Measurements from ENCODE around the gene JAM3. TPM values are rescaled to one million over a fixed set of nuclear protein-coding genes. Genes with fewer than 3 reads are reported as not detected.

Gene JAM3
- total RNA-seq, 2 experiments from 2014 or later, result 13.5 to 15.3 TPM

DNA sequence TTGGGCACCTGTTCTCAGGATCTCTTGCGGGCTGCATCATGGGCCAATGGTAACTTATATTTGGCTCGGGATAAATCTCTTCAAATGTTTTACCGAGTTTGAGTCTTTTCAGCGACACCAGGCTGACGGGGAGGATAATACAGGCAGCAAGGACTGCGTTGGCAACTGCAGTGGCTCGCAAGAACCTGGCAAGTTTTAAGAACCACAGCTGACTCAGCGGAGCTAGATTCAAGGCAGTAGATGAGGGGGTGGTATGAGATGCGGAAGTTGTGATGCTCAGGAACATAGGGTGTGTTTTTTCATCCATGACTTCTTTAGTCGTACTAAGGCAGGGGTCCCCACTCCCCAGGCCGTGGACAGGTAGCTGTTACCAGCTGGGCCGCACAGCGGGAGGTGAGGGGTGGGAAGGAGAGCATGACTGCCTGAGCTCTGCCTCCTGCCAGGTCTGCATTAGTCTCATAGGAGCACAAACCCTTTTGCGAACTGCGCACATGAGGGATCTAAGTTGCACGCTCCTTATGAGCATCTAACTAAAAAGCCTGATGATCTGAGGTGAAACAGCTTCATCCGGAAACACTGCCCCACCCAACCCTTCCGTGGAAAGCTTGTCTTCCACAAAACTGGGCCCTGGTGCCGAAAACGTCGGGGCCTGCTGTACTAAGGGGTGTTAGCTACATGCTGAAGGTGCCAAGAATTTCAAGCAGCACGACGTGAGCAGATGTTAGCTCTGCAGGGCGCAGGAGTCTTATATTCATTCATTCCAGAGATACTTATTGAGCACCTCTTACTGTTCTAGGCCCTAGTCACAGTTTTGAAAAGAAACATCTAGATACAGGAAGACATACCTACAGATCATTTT lies 6.4 kb upstream of the JAM3 start:
- no peak for ATAC-seq (ENCODE audit: poor library complexity)
- no peaks in the 10 kb centered on the region for H3K9me3 ChIP-seq (ENCODE audit: control insufficient read depth in 1 of 2, insufficient read depth in 1 of 2, low read length in 2 of 2)

DNA sequence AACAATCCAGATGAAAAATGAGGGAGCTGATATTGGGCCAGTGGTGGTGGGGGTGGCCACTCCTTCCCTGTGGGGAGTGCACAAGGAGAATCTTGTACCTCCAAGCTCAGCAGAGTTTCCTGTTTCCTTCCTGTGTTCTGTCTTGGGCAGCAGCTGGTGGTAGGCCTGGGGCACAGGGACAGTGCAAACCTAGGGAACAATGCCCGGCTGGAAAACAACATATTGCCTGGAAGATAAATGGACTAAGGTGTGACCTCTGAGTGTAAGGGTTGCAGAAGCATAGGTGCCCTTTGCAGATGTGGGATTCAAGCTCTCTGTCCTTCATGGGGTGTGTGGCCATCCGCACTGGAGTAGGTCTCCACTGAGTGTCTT lies 5.8 kb upstream of the JAM3 start:
- H3K27me3 Mint-ChIP-seq, result peaks cover 39% of the 10 kb centered on the region
- no peak for ATAC-seq (ENCODE audit: poor library complexity)

More for the DNA sequence above, 6.4 kb upstream of the JAM3 start:
- DNase-seq, result no peak
- Histone ChIP-seq H3K27ac (ENCODE audit: low read depth in 1 of 2, low read length in 2 of 2) (no peak overlapping the region), H3K36me3 (ENCODE audit: insufficient read depth, low read length) (no peaks in the 10 kb centered on the region), H3K4me3 (ENCODE audit: low read length) (no peak overlapping the region), H3K4me1 (ENCODE audit: insufficient read depth, low read length) (peaks cover 8% of the 10 kb centered on the region), H3K27me3 (ENCODE audit: control insufficient read depth in 1 of 2, insufficient read depth in 2 of 2, low read length in 2 of 2) (peaks cover 11 to 22% of the 10 kb centered on the region in 2 experiments)
- ChIA-PET CTCF (interaction anchor here (1.0 kb wide), 1 partner anchor 12 kb away, joined by 4 read pairs; no protein-coding TSS in a partner anchor), POLR2A (no interaction called here)
- TF ChIP-seq, protein P1, sequence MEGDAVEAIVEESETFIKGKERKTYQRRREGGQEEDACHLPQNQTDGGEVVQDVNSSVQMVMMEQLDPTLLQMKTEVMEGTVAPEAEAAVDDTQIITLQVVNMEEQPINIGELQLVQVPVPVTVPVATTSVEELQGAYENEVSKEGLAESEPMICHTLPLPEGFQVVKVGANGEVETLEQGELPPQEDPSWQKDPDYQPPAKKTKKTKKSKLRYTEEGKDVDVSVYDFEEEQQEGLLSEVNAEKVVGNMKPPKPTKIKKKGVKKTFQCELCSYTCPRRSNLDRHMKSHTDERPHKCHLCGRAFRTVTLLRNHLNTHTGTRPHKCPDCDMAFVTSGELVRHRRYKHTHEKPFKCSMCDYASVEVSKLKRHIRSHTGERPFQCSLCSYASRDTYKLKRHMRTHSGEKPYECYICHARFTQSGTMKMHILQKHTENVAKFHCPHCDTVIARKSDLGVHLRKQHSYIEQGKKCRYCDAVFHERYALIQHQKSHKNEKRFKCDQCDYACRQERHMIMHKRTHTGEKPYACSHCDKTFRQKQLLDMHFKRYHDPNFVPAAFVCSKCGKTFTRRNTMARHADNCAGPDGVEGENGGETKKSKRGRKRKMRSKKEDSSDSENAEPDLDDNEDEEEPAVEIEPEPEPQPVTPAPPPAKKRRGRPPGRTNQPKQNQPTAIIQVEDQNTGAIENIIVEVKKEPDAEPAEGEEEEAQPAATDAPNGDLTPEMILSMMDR (IDR thresholded peaks at IDR 0.05), result no peak
- Mint-ChIP-seq H3K27me3 (peaks cover 45% of the 10 kb centered on the region), H3K36me3 (ENCODE audit: low read depth) (no peaks in the 10 kb centered on the region), H3K4me1 (ENCODE audit: low read depth) (peaks cover 8% of the 10 kb centered on the region), H3K4me3 (no peak overlapping the region), H3K27ac (no peak overlapping the region), H3K9me3 (no peaks in the 10 kb centered on the region)
- intact Hi-C loops (cut with DNase I, micrococcal nuclease), result loop anchor here in 1 of 2 experiments (10.0 kb wide), 1 partner anchor 192 kb away; the partner anchor contains the start of genes ACAD8 and THYN1

DNA sequence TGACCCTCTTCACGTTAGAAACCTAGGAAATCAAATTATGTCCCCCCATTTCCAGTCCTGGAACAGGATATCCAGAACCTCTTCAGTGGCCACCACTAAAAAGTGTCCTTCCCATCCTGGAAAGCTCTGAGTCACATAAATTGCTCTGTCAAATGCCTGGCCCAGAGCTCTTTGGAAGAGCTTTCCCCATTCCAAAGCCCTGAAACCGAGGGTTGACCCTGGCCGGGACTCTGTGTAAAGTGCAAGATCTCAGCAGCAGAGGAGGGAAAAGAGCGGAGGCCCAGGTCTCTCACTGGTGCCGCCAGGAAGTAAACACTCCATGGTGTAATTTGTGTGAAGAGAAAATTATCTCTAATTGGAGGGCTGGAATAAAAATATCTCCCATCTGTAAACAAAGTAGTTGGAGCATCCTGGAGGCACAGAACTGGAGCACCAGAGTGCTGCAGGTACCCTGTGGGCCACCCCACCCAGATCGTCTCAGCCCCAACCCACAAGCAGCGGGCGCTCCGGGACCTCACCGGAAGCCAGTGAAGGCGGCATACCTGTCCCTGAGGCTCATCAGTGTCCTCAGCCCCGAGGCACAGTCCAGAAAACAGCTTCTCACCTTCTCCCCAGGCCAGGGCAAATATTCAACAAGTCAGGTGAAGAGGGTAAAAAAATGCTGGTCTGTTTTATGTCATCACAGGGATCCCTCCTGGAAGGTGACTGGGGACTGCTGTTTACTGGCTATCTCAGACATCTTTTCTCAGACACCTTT lies 4.7 kb upstream of the JAM3 start:
- Mint-ChIP-seq H3K36me3 (ENCODE audit: low read depth) (no peaks in the 10 kb centered on the region), H3K4me3 (no peak overlapping the region), H3K27me3 (peaks cover 31% of the 10 kb centered on the region), H3K4me1 (ENCODE audit: low read depth) (peaks cover 10% of the 10 kb centered on the region), H3K9me3 (no peaks in the 10 kb centered on the region), H3K27ac (no peak overlapping the region)
- Histone ChIP-seq H3K4me1 (ENCODE audit: insufficient read depth, low read length) (peaks cover 4% of the 10 kb centered on the region), H3K27ac (ENCODE audit: low read depth in 1 of 2, low read length in 2 of 2) (no peak overlapping the region), H3K9me3 (ENCODE audit: control insufficient read depth in 1 of 2, insufficient read depth in 1 of 2, low read length in 2 of 2) (no peaks in the 10 kb centered on the region), H3K27me3 (ENCODE audit: control insufficient read depth in 1 of 2, insufficient read depth in 2 of 2, low read length in 2 of 2) (peaks cover 5 to 14% of the 10 kb centered on the region in 2 experiments), H3K36me3 (ENCODE audit: insufficient read depth, low read length) (no peaks in the 10 kb centered on the region), H3K4me3 (ENCODE audit: low read length) (no peak overlapping the region)
- TF ChIP-seq, protein P1 (IDR thresholded peaks at IDR 0.05), result no peak
- no peak for ATAC-seq (ENCODE audit: poor library complexity)
- intact Hi-C loops (cut with DNase I, micrococcal nuclease), result loop anchor here in 1 of 2 experiments (10.0 kb wide), 1 partner anchor 191 kb away; the partner anchor contains the start of genes ACAD8 and THYN1
- POLR2A ChIA-PET, result no interaction called here
- CTCF ChIA-PET, result no interaction called here
- DNase-seq, result no peak

More for the DNA sequence above, 5.8 kb upstream of the JAM3 start:
- Mint-ChIP-seq H3K4me3 (no peak overlapping the region), H3K9me3 (no peaks in the 10 kb centered on the region), H3K36me3 (ENCODE audit: low read depth) (no peaks in the 10 kb centered on the region), H3K4me1 (ENCODE audit: low read depth) (peaks cover 4% of the 10 kb centered on the region), H3K27ac (no peak overlapping the region)
- Histone ChIP-seq H3K4me3 (ENCODE audit: low read length) (no peak overlapping the region), H3K36me3 (ENCODE audit: insufficient read depth, low read length) (no peaks in the 10 kb centered on the region), H3K27ac (ENCODE audit: low read depth in 1 of 2, low read length in 2 of 2) (no peak overlapping the region), H3K27me3 (ENCODE audit: control insufficient read depth in 1 of 2, insufficient read depth in 2 of 2, low read length in 2 of 2) (peaks cover 11 to 22% of the 10 kb centered on the region in 2 experiments), H3K9me3 (ENCODE audit: control insufficient read depth in 1 of 2, insufficient read depth in 1 of 2, low read length in 2 of 2) (no peaks in the 10 kb centered on the region), H3K4me1 (ENCODE audit: insufficient read depth, low read length) (peaks cover 5% of the 10 kb centered on the region)
- intact Hi-C loops (cut with DNase I, micrococcal nuclease), result loop anchor here in 1 of 2 experiments (10.0 kb wide), 1 partner anchor 192 kb away; the partner anchor contains the start of genes ACAD8 and THYN1
- DNase-seq, result no peak
- POLR2A ChIA-PET, result no interaction called here
- CTCF ChIA-PET, result interaction anchor here (1.0 kb wide), 1 partner anchor 13 kb away, joined by 4 read pairs; no protein-coding TSS in a partner anchor
- TF ChIP-seq, protein P1 (IDR thresholded peaks at IDR 0.05), result no peak
